Measurements from ENCODE around the gene MYL9. TPM values are rescaled to one million over a fixed set of nuclear protein-coding genes. Genes with fewer than 3 reads are reported as not detected.

Gene MYL9
- total RNA-seq, 1 donor from 2014 or later: 1,345 TPM

- Histone ChIP-seq H3K4me3 (no peak overlapping the region), H3K36me3 (peaks cover 19% of the 10 kb centered on the region), H3K9me3 (replicated peaks) (no peaks in the 10 kb centered on the region), H3K27me3 (ENCODE audit: low read depth) (no peaks in the 10 kb centered on the region), H3K4me1 (peaks cover 4% of the 10 kb centered on the region), H3K27ac (replicated peaks) (no peak overlapping the region)
- intact Hi-C loops (cut with micrococcal nuclease): no loop called here
- DNase-seq: no peak
- TF ChIP-seq CTCF (IDR thresholded peaks at IDR 0.05; ENCODE audit: borderline replicate concordance): peak; percentile 63
These were observed 50.7 kb downstream of the MYL9 start for GRCh38 chr20:36591854-36592641.

- intact Hi-C loops (cut with micrococcal nuclease): no loop called here
- Histone ChIP-seq H3K4me1 (peaks cover 1% of the 10 kb centered on the region), H3K27ac (replicated peaks) (no peak overlapping the region), H3K4me3 (no peak overlapping the region), H3K36me3 (peaks cover 19% of the 10 kb centered on the region), H3K27me3 (ENCODE audit: low read depth) (no peaks in the 10 kb centered on the region), H3K9me3 (replicated peaks) (no peaks in the 10 kb centered on the region)
- no peak for DNase-seq
- no peak for TF ChIP-seq CTCF (IDR thresholded peaks at IDR 0.05; ENCODE audit: borderline replicate concordance)
These were observed 52.1 kb downstream of the MYL9 start for GRCh38 chr20:36593347-36593929.

GRCh38 chr20:36599912-36600345, 58.6 kb downstream of the MYL9 start:
- H3K27ac ChIP-seq (replicated peaks): no peak overlapping the region
- H3K4me3 ChIP-seq: no peak overlapping the region
- intact Hi-C loops (cut with micrococcal nuclease): no loop called here
- H3K27me3 ChIP-seq (ENCODE audit: low read depth): no peaks in the 10 kb centered on the region
- TF ChIP-seq CTCF (IDR thresholded peaks at IDR 0.05; ENCODE audit: borderline replicate concordance): no peak
- peaks cover 8% of the 10 kb centered on the region for H3K4me1 ChIP-seq
- H3K36me3 ChIP-seq: no peaks in the 10 kb centered on the region
- no peaks in the 10 kb centered on the region for H3K9me3 ChIP-seq (replicated peaks)
- no peak for DNase-seq

Other genes with a start within 250 kb of the MYL9 start
- gene DLGAP4, start 235.2 kb upstream of the MYL9 start, total RNA-seq: 51.7 TPM
- gene TGIF2, start 32.1 kb downstream of the MYL9 start, total RNA-seq: 5.8 TPM
- gene RAB5IF, start 64.3 kb downstream of the MYL9 start, total RNA-seq: 56.5 TPM
- 0.19 TPM for gene SLA2, start 104.7 kb downstream of the MYL9 start, total RNA-seq
- gene NDRG3, start 204.6 kb downstream of the MYL9 start, total RNA-seq: 34.4 TPM
- gene DSN1, start 232.2 kb downstream of the MYL9 start, total RNA-seq: 4.8 TPM